ENCODE results near the gene RABGAP1L. TPM values are rescaled to one million over a fixed set of nuclear protein-coding genes. Genes with fewer than 3 reads are reported as not detected.

RABGAP1L gene
- total RNA-seq, 4 donors from 2014 or later: 31.2 to 115 (median 62.5) TPM

DNA sequence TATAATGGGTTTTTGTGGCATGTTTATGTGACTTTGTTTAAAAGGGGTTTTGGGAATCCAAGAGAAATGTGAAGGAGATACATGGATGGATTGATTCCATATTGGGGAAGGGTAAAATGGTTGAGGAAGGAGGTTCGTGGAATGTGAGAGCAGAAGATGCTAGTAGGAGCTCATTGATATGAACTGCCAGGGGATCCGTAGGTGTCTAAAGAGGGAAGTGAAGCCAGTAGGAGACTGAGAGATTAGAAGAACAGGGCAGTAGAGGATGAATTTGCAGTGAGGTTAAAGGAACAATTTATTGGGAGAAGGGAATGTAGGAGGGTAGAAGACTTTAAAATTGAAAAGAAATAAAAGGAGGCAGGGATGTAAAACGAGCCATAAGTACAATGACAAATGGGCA is 541.0 kb downstream of the RABGAP1L start:
- TF ChIP-seq POLR2AphosphoS5 (IDR thresholded peaks at IDR 0.05) (no peak), EP300 (IDR thresholded peaks at IDR 0.05) (no peak), POLR2A (IDR thresholded peaks at IDR 0.05) (no peak)
- TF ChIP-seq, protein P1, sequence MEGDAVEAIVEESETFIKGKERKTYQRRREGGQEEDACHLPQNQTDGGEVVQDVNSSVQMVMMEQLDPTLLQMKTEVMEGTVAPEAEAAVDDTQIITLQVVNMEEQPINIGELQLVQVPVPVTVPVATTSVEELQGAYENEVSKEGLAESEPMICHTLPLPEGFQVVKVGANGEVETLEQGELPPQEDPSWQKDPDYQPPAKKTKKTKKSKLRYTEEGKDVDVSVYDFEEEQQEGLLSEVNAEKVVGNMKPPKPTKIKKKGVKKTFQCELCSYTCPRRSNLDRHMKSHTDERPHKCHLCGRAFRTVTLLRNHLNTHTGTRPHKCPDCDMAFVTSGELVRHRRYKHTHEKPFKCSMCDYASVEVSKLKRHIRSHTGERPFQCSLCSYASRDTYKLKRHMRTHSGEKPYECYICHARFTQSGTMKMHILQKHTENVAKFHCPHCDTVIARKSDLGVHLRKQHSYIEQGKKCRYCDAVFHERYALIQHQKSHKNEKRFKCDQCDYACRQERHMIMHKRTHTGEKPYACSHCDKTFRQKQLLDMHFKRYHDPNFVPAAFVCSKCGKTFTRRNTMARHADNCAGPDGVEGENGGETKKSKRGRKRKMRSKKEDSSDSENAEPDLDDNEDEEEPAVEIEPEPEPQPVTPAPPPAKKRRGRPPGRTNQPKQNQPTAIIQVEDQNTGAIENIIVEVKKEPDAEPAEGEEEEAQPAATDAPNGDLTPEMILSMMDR (IDR thresholded peaks at IDR 0.05): no peak
- ATAC-seq: no peak
- no peak overlapping the region for H3K27ac ChIP-seq
- no peaks in the 10 kb centered on the region for H3K4me1 ChIP-seq
- WGBS, 2 donors (ENCODE audit: low coverage in 1 of 2): 63 to 83% methylated on average over 3 of the region's 3 CpGs
- H3K36me3 ChIP-seq: no peaks in the 10 kb centered on the region
- no peaks in the 10 kb centered on the region for H3K9me3 ChIP-seq
- H3K27me3 ChIP-seq: no peaks in the 10 kb centered on the region
- no peak overlapping the region for H3K4me3 ChIP-seq

GRCh38 chr1:174700775-174701174 is 541.5 kb downstream of the RABGAP1L start:
- 84 to 89% methylated on average over 3 of the region's 3 CpGs for WGBS, 2 donors (ENCODE audit: low coverage in 1 of 2)
- no peaks in the 10 kb centered on the region for H3K4me1 ChIP-seq
- H3K4me3 ChIP-seq: no peak overlapping the region
- no peak for TF ChIP-seq POLR2AphosphoS5 (IDR thresholded peaks at IDR 0.05)
- TF ChIP-seq, protein P1 (IDR thresholded peaks at IDR 0.05): no peak
- no peak for TF ChIP-seq EP300 (IDR thresholded peaks at IDR 0.05)
- no peak for TF ChIP-seq POLR2A (IDR thresholded peaks at IDR 0.05)
- H3K27ac ChIP-seq: no peak overlapping the region
- ATAC-seq: no peak
- H3K9me3 ChIP-seq: no peaks in the 10 kb centered on the region
- H3K27me3 ChIP-seq: no peaks in the 10 kb centered on the region
- H3K36me3 ChIP-seq: no peaks in the 10 kb centered on the region

GRCh38 chr1:174701565-174701964 is 542.2 kb downstream of the RABGAP1L start:
- Histone ChIP-seq H3K27ac (no peak overlapping the region), H3K4me1 (no peaks in the 10 kb centered on the region), H3K4me3 (no peak overlapping the region), H3K27me3 (no peaks in the 10 kb centered on the region), H3K36me3 (no peaks in the 10 kb centered on the region), H3K9me3 (no peaks in the 10 kb centered on the region)
- no peak for ATAC-seq
- TF ChIP-seq, protein P1 (IDR thresholded peaks at IDR 0.05): no peak
- no peak for TF ChIP-seq POLR2AphosphoS5 (IDR thresholded peaks at IDR 0.05)
- TF ChIP-seq EP300 (IDR thresholded peaks at IDR 0.05): no peak
- no peak for TF ChIP-seq POLR2A (IDR thresholded peaks at IDR 0.05)
- WGBS, 2 donors (ENCODE audit: low coverage in 1 of 2): 100% methylated on average over 1 to 2 of the region's 2 CpGs

- no peak overlapping the region for H3K27ac ChIP-seq
- H3K9me3 ChIP-seq: no peaks in the 10 kb centered on the region
- 87 to 92% methylated on average over 2 of the region's 2 CpGs for WGBS, 2 donors (ENCODE audit: low coverage in 1 of 2)
- ATAC-seq: no peak
- no peak overlapping the region for H3K4me3 ChIP-seq
- H3K27me3 ChIP-seq: no peaks in the 10 kb centered on the region
- TF ChIP-seq EP300 (IDR thresholded peaks at IDR 0.05) (no peak), POLR2AphosphoS5 (IDR thresholded peaks at IDR 0.05) (no peak), POLR2A (IDR thresholded peaks at IDR 0.05) (no peak)
- TF ChIP-seq, protein P1 (IDR thresholded peaks at IDR 0.05): no peak
- H3K36me3 ChIP-seq: no peaks in the 10 kb centered on the region
- H3K4me1 ChIP-seq: no peaks in the 10 kb centered on the region
Measured at GRCh38 chr1:174702011-174702410, 542.7 kb downstream of the RABGAP1L start.

DNA sequence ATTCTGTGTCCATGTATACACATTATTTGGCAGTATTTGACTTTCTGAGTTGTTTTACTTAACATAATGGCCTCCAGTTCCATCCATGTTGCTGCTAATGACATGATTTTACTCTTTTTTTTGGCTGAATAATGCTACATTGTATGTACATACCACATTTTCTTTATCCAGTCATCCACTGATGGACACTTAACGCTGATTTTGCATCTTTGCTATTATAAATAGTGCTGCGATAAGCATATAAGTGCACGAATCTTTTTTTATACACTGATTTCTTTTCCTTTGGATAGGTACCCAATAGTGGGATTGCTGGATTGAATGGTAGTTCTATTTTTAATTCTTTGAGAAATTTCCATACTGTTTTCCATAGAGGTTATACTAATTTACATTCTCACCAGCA is 544.0 kb downstream of the RABGAP1L start:
- Histone ChIP-seq H3K27ac (no peak overlapping the region), H3K4me1 (no peaks in the 10 kb centered on the region), H3K9me3 (no peaks in the 10 kb centered on the region), H3K27me3 (no peaks in the 10 kb centered on the region), H3K36me3 (peaks cover 0 to 2% of the 10 kb centered on the region in 2 donors), H3K4me3 (no peak overlapping the region)
- ATAC-seq: no peak
- TF ChIP-seq, protein P1 (IDR thresholded peaks at IDR 0.05): no peak
- no peak for TF ChIP-seq EP300 (IDR thresholded peaks at IDR 0.05)
- no peak for TF ChIP-seq POLR2AphosphoS5 (IDR thresholded peaks at IDR 0.05)
- WGBS, 2 donors (ENCODE audit: low coverage in 1 of 2): 96 to 98% methylated on average over 3 of the region's 3 CpGs

All from gastroesophageal sphincter (tissue), 4 donors.